Ovary (tissue), 3 donors: Measurements from ENCODE around the gene ITPR2.

Experiments
- POLR2A ChIP-seq: fragments of 450-650 bp; IDR thresholded peaks from one replicate; pipeline ENCODE4 v1.6.1; 2017; ENCODE audit warnings: antibody characterized with exemption, mild to moderate bottlenecking, moderate library complexity
- TF ChIP-seq, protein P1 (sequence below), 3 donors: fragments of 450-650 bp in 2 of 3; fragments of 200-600 bp in 1 of 3; IDR thresholded peaks; one replicate each; pipeline versions ENCODE4 v1.5.1 to v1.8.0; 2016 to 2022; ENCODE audit warnings: antibody characterized with exemption in 3 of 3, mild to moderate bottlenecking in 1 of 3
- donor health status: DM: no; HTN: no; CAD: no.

DNA sequence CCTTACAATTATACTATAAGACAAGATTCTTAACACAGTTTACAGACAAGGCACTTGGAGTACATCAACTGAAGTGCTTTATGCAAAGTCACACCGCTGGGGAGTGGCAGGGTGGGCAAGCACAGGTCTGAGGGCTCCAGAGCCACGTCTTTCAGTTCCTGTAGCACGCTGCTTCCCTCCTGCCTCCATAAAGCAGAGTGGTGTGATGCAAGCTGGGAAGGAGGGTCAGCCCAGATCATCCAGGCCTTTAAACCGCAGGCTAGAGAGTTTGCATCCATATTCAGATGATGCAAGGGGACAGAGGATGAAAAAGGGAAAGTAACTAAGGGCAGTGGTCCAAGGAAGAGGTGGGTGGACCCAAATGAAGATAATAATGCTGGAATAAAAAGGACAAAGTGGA lies 132.6 kb downstream of the ITPR2 start:
- TF ChIP-seq, protein P1, sequence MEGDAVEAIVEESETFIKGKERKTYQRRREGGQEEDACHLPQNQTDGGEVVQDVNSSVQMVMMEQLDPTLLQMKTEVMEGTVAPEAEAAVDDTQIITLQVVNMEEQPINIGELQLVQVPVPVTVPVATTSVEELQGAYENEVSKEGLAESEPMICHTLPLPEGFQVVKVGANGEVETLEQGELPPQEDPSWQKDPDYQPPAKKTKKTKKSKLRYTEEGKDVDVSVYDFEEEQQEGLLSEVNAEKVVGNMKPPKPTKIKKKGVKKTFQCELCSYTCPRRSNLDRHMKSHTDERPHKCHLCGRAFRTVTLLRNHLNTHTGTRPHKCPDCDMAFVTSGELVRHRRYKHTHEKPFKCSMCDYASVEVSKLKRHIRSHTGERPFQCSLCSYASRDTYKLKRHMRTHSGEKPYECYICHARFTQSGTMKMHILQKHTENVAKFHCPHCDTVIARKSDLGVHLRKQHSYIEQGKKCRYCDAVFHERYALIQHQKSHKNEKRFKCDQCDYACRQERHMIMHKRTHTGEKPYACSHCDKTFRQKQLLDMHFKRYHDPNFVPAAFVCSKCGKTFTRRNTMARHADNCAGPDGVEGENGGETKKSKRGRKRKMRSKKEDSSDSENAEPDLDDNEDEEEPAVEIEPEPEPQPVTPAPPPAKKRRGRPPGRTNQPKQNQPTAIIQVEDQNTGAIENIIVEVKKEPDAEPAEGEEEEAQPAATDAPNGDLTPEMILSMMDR (IDR thresholded peaks at IDR 0.05): no peak
- TF ChIP-seq POLR2A: no peak
